Kidney epithelial cell (primary cell): ENCODE data around the gene DCTPP1. TPM values are rescaled to one million over a fixed set of nuclear protein-coding genes. Genes with fewer than 3 reads are reported as not detected.

ENCODE experiments used
- DNase-seq: peaks from one replicate; pipeline ENCODE4 v3.0.0-alpha.2; 2010; ENCODE audit warnings: low read depth
- H3K27me3 ChIP-seq: 2 replicates; pipeline ENCODE4 v1.6.0; 2011; ENCODE audit warnings: low read length; ENCODE audit not compliant: control insufficient read depth, insufficient read depth
- H3K36me3 ChIP-seq: 2 replicates; pipeline ENCODE4 v1.5.1; 2011; ENCODE audit warnings: low read length; ENCODE audit not compliant: control insufficient read depth, insufficient read depth
- H3K4me3 ChIP-seq: 2 replicates; pipeline ENCODE4 v1.5.1; 2011; ENCODE audit warnings: low read depth, mild to moderate bottlenecking, control low read depth, low read length
- CTCF ChIP-seq: IDR thresholded peaks from 2 replicates; pipeline ENCODE4 v1.5.1; 2011; ENCODE audit warnings: mild to moderate bottlenecking, moderate library complexity, low read length, control low read depth, inconsistent platforms; ENCODE audit not compliant: insufficient read depth, poor library complexity, severe bottlenecking
- total RNA-seq: library from RNA; depleted of rRNA; stranded (reverse); fragments of >200 nt; gene quantifications from 2 replicates; pipeline ENCODE4 v1.2.3, GENCODE V29; 2015

DCTPP1 gene
- total RNA-seq, 1 donor from 2014 or later = 42.1 TPM

DNA sequence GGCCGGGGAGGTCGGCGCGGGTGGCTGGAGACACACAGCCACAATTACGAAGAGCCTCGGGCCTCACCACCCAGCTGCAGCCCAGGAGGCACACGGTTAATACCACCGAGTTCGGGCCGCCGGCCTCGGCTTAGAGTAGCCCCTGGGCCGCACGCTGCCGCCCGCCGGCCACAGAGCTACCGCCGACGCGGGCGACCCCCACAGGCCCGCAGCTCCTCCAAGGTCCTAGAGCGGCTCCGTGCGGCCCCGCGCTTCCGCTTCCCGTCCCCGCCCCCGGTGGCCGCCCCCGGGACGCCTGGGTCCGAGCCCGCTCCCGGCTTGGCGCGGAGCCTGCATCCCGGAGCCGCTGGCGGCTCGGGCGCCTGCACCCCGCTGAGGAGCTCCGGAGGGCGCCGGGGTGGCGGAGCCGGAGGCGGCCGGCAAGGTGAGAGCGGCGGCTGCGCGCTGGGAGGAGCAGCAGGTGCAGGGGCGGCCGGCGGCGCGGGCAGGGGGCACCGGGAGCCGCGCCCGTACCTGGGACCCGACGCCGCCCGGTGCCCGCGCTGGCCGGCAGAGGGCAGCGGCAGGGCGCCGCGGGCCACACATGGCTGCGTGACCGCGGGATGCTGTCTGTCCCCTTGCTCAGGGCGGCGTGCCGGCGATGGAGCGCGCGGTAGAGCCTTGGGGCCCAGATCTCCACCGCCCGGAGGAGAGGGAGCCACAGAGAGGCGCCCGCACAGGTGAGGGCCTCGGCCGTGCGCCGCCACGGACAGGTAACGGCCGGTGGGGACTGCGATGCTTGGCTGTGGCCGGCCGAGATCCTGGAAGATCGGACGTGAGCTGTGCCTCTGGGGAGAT, 34.5 kb downstream of the DCTPP1 start, which contains the start of gene ZNF48:
Gene ZNF48 (plus strand): TSS at position 266 of the 837 bp plus-strand sequence. CDS start 375 bp downstream, at position 641.
- no peak for TF ChIP-seq CTCF
- DNase-seq = no peak
- peak within 1 kb of the TSS; percentile 87 for H3K4me3 ChIP-seq

GRCh38 chr16:30394592-30395154, 35.2 kb downstream of the DCTPP1 start:
- no peak for DNase-seq
- no peak for TF ChIP-seq CTCF

More for the DNA sequence above, 34.5 kb downstream of the DCTPP1 start, which contains the start of gene ZNF48:
- no peaks in the 10 kb centered on the region for H3K27me3 ChIP-seq
- H3K36me3 ChIP-seq = no peaks in the 10 kb centered on the region

DNA sequence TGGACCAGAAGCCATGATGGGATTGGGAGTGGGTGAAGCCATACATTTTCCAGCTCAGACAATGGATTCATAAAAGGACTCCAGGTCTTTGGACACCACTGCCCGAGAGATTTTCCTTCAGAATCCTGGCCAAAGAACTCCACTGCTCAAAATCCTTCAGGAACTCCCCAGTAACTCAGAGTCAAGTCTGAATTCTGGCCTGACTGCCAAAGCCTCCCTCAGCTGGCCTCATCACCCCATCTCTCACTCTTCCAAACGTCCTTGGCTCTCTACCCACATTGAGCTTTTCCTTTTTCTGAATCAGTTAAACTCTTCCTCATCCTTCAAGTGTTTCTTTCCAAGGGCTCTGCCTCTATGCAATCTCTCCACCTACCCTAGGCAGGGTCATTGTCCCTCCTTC, 46.3 kb downstream of the DCTPP1 start:
- Histone ChIP-seq H3K4me3 (no peak overlapping the region), H3K27me3 (peaks cover 2% of the 10 kb centered on the region), H3K36me3 (peaks cover 1% of the 10 kb centered on the region)
- DNase-seq = no peak
- no peak for TF ChIP-seq CTCF

More at GRCh38 chr16:30394592-30395154, 35.2 kb downstream of the DCTPP1 start:
- Histone ChIP-seq H3K36me3 (no peaks in the 10 kb centered on the region), H3K27me3 (no peaks in the 10 kb centered on the region), H3K4me3 (peak overlapping the region; percentile 87)

DNA sequence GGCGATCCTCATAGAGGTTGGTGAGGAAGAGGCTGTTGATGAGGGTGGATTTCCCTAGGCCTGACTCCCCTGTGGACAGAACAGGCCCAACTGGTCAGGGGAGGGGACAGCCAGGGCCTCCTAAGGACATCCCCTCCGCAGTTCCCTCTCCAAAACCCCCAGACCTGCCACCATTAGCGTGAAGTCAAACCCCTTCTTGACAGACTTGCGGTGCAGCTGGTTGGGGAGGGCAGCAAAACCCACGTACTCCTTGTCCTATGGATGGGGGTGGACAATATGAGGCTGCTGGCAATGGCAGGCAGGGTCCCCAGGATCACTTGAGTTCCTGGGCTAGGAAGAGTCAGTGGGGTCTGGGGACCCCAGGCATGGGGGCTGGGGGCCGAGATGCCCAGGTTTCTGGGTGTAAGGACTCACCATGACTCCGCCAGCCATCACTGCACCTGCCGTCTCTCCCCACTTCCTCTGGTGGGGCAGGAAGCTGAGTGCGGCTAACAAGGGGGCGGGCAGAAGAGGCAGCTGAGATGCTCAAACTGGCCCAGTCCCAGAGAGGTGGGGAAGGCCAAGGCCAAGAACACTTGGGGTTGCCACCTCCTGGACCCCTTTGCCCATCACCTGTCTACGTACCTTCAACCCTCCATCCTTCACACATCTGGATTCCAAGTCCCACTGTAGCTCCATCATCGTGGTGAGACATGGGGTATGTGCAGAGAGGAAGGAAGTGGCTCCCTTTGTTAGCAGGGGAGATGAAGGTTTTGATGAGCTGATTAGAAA, 47.5 kb downstream of the DCTPP1 start, which contains the start of gene SEPTIN1:
Gene SEPTIN1 (minus strand): TSS at position 451 of the 771 bp plus-strand sequence. CDS start 19 bp downstream, at position 432.
- TF ChIP-seq CTCF = no peak
- Histone ChIP-seq H3K27me3 (peaks cover 2% of the 10 kb centered on the region), H3K36me3 (peaks cover 1% of the 10 kb centered on the region), H3K4me3 (no peak within 1 kb of the TSS)
- DNase-seq = no peak

DNA sequence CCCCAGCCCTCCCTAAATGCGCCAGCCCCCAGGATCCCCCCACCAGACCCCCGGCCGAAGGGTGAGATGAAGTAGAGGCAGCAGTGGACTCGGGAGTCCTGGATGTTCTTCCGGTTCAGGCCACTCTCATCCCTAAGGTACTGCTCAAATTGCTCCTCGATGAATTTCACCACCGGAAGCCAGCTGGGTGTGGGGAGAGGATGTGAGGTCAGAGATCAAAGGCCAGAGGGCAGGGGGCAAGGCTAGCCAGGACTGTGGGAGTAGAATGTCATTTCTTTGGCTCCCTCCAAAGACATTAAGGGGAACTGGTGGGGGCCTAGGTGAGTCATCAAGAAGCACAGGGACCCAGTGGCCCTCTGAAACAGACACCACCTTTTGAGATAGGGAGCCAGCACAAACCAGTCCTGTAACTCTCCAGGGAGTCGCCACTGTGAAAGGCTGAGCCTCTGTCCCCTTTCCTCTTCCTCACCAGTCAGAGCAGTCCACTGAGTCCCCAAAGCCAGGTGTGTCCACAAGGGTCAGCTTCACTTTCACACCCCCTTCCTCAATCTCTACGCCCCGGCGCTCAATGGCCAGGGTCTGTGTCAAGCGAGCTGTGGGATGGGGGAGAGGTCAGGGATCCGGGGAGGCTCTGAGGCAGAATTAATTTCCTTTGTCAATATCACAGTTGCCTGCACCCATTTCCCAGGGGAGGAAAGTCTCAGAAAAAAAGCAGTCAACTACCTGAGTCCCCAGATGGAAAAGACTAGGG, 48.4 kb downstream of the DCTPP1 start:
- TF ChIP-seq CTCF = no peak
- Histone ChIP-seq H3K4me3 (no peak overlapping the region), H3K36me3 (peaks cover 1% of the 10 kb centered on the region), H3K27me3 (peaks cover 2% of the 10 kb centered on the region)
- DNase-seq = no peak
